Breast epithelium (tissue), 4 donors: ENCODE results near the gene TMCC2. TPM values are rescaled to one million over a fixed set of nuclear protein-coding genes. Genes with fewer than 3 reads are reported as not detected.
A peak's percentile ranks its signal among the peaks of the same experiment; 100 is the strongest.

Source experiments
- DNase-seq, 2 donors: peaks; one replicate each; pipeline ENCODE4 v3.0.0-alpha.2; 2019; ENCODE audit warnings: low spot score in 2 of 2
- H3K27ac ChIP-seq, 2 donors: fragments of 200-600 bp; sonication (generic) in 1 of 2; one replicate each; pipeline ENCODE4 v1.5.1; 2016 to 2019; ENCODE audit warnings: mild to moderate bottlenecking in 1 of 2
- H3K27me3 ChIP-seq, 2 donors: fragments of 200-600 bp; sonication (generic) in 1 of 2; one replicate each; pipeline versions ENCODE4 v1.5.1 to v1.6.0; 2017 to 2019; ENCODE audit warnings: control low read depth in 1 of 2, mild to moderate bottlenecking in 1 of 2
- H3K36me3 ChIP-seq: fragments of 200-600 bp; one replicate; pipeline ENCODE4 v1.5.1; 2019
- H3K4me1 ChIP-seq, 2 donors: fragments of 200-600 bp; sonication (generic); one replicate each; pipeline ENCODE4 v1.5.1; 2016 to 2019; ENCODE audit warnings: control low read depth in 1 of 2
- H3K4me3 ChIP-seq, 3 donors: fragments of 200-600 bp; sonication (generic); 1 replicate in 2 of 3; 2 replicates in 1 of 3; pipeline ENCODE4 v1.5.1; 2016 to 2019; ENCODE audit warnings: mild to moderate bottlenecking in 3 of 3, moderate library complexity in 2 of 3
- H3K9me3 ChIP-seq, 2 donors: fragments of 200-600 bp; sonication (generic) in 1 of 2; one replicate each; pipeline ENCODE4 v1.5.1; 2016 to 2019; ENCODE audit warnings: control low read depth in 1 of 2
- CTCF ChIP-seq, 3 donors: fragments of 450-650 bp; IDR thresholded peaks; one replicate each; pipeline ENCODE4 v1.5.1; 2016 to 2017; ENCODE audit warnings: antibody characterized with exemption in 3 of 3, mild to moderate bottlenecking in 3 of 3, moderate library complexity in 3 of 3
- POLR2A ChIP-seq: fragments of 450-650 bp; IDR thresholded peaks from one replicate; pipeline ENCODE4 v1.6.1; 2016; ENCODE audit warnings: antibody characterized with exemption, mild to moderate bottlenecking, moderate library complexity
- POLR2AphosphoS5 ChIP-seq, 3 donors: sonication (generic); formaldehyde crosslinking; IDR thresholded peaks; one replicate each; pipeline ENCODE4 v1.6.1; 2017; ENCODE audit warnings: antibody characterized with exemption in 3 of 3
- intact Hi-C: fragments of 100-400 bp; cut with DNase I; formaldehyde crosslinking; loops from one replicate; pipeline ENCODE4 v1.15.1; 2023; ENCODE audit warnings: low total_unique reads
- total RNA-seq, 3 donors: library from RNA; depleted of rRNA; stranded (reverse); fragments of >200 nt; gene quantifications; one replicate each; pipeline ENCODE4 v1.1.0, GENCODE V29; 2016

The TMCC2 gene
- total RNA-seq, 3 donors from 2014 or later: 1.1 to 2.2 (median 2.0) TPM

GRCh38 chr1:205245096-205245495 is 17.4 kb downstream of the TMCC2 start:
- no peak for DNase-seq
- peaks cover 8 to 13% of the 10 kb centered on the region in 2 donors for H3K4me1 ChIP-seq
- no peak overlapping the region for H3K4me3 ChIP-seq
- H3K27me3 ChIP-seq: no peaks in the 10 kb centered on the region
- H3K36me3 ChIP-seq: no peaks in the 10 kb centered on the region
- intact Hi-C loops: loop anchor here (10.0 kb wide), 1 partner anchor 130 kb away; no protein-coding TSS in a partner anchor
- TF ChIP-seq POLR2A (no peak), CTCF (IDR thresholded peaks at IDR 0.05) (no peak), POLR2AphosphoS5 (IDR thresholded peaks at IDR 0.05) (no peak)
- H3K9me3 ChIP-seq: no peaks in the 10 kb centered on the region
- H3K27ac ChIP-seq: no peak overlapping the region

GRCh38 chr1:205246351-205247119 is 18.8 kb downstream of the TMCC2 start:
- H3K27ac ChIP-seq: peak overlapping the region in 1 of 2 donors; percentile 59
- no peaks in the 10 kb centered on the region for H3K36me3 ChIP-seq
- DNase-seq: peak in 1 of 2 donors; percentile 22
- H3K27me3 ChIP-seq: no peaks in the 10 kb centered on the region
- TF ChIP-seq CTCF (IDR thresholded peaks at IDR 0.05) (no peak), POLR2AphosphoS5 (IDR thresholded peaks at IDR 0.05) (no peak), POLR2A (no peak)
- no peak overlapping the region for H3K4me3 ChIP-seq
- H3K9me3 ChIP-seq: no peaks in the 10 kb centered on the region
- intact Hi-C loops: loop anchor here (10.0 kb wide), 1 partner anchor 132 kb away; no protein-coding TSS in a partner anchor
- H3K4me1 ChIP-seq: peaks cover 8 to 13% of the 10 kb centered on the region in 2 donors

GRCh38 chr1:205247130-205247921 is 19.6 kb downstream of the TMCC2 start:
- Histone ChIP-seq H3K4me1 (peaks cover 8 to 13% of the 10 kb centered on the region in 2 donors), H3K27ac (peak overlapping the region; percentile 55 to 59), H3K4me3 (no peak overlapping the region), H3K27me3 (no peaks in the 10 kb centered on the region), H3K9me3 (no peaks in the 10 kb centered on the region), H3K36me3 (no peaks in the 10 kb centered on the region)
- no peak for DNase-seq
- intact Hi-C loops: loop anchor here (10.0 kb wide), 1 partner anchor 133 kb away; no protein-coding TSS in a partner anchor
- TF ChIP-seq CTCF (IDR thresholded peaks at IDR 0.05) (no peak), POLR2AphosphoS5 (IDR thresholded peaks at IDR 0.05) (no peak), POLR2A (no peak)

GRCh38 chr1:205248793-205249601 is 21.3 kb downstream of the TMCC2 start:
- Histone ChIP-seq H3K4me1 (peaks cover 8 to 13% of the 10 kb centered on the region in 2 donors), H3K27ac (peak overlapping the region in 1 of 2 donors; percentile 25), H3K27me3 (no peaks in the 10 kb centered on the region), H3K36me3 (no peaks in the 10 kb centered on the region), H3K4me3 (no peak overlapping the region), H3K9me3 (no peaks in the 10 kb centered on the region)
- TF ChIP-seq POLR2AphosphoS5 (IDR thresholded peaks at IDR 0.05) (no peak), POLR2A (no peak), CTCF (IDR thresholded peaks at IDR 0.05) (no peak)
- intact Hi-C loops: loop anchor here (10.0 kb wide), 1 partner anchor 134 kb away; no protein-coding TSS in a partner anchor
- DNase-seq: peak in 1 of 2 donors; percentile 62
